ENCODE measurements around the gene RBAK. TPM values are rescaled to one million over a fixed set of nuclear protein-coding genes. Genes with fewer than 3 reads are reported as not detected.

The RBAK gene
- total and polyA plus RNA-seq, 2 of the 4 experiments (the other 2 are of a cell fraction): 2.8 to 8.1 TPM

DNA sequence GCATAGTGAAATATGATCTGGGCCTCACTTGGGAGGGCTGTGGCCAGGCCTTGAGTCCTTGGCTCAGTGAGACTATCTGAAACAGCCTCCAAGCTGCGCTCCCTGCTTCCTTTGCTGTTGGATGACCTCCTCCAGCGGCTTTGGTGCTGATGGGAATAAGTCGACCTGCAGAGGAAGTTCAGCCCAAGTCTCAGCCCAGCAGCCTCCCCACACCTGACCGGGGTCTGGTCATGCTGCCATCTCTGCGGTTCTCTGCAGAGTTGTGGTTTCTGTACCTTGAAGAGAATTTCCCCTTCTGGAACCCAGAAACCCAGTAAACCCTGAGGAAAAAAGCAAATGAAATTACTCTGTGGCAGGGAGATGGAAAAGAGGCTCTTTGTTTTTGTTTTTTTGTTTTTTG lies 4.6 kb upstream of the RBAK start:
- Histone ChIP-seq H3K18ac (ENCODE audit: low read depth, low read length) (no peak overlapping the region), H3K79me1 (ENCODE audit: low read depth in 1 of 2, low read length in 2 of 2) (no peaks in the 10 kb centered on the region), H3K27me3 (ENCODE audit: control insufficient read depth, insufficient read depth, low read length) (no peaks in the 10 kb centered on the region), H2AK9ac (replicated peaks; ENCODE audit: low read depth, low read length, poor library complexity) (no peak overlapping the region), H4K5ac (ENCODE audit: low read depth, low read length) (no peak overlapping the region), H2BK120ac (ENCODE audit: low read depth, low read length) (no peak overlapping the region), H2BK5ac (ENCODE audit: low read depth, low read length, poor library complexity, severe bottlenecking) (no peak overlapping the region), H3K4me1 (ENCODE audit: control insufficient read depth, insufficient read depth, low read length) (no peaks in the 10 kb centered on the region), H2AFZ (replicated peaks; ENCODE audit: low read length, poor library complexity) (no peak overlapping the region), H2BK20ac (ENCODE audit: low read depth, low read length) (no peak overlapping the region), H2AK5ac (ENCODE audit: low read depth, low read length) (no peak overlapping the region), H3K36me3 (ENCODE audit: control insufficient read depth, insufficient read depth, low read length) (no peaks in the 10 kb centered on the region), H4K8ac (ENCODE audit: low read depth in 2 of 2, low read length in 2 of 2) (no peak overlapping the region), H3K23ac (ENCODE audit: low read depth, low read length) (no peak overlapping the region), H2BK15ac (ENCODE audit: low read depth, low read length) (no peak overlapping the region), H3K27ac (ENCODE audit: insufficient read depth, low read length) (no peak overlapping the region), H3K4me3 (ENCODE audit: insufficient read depth, low read depth, low read length) (no peak overlapping the region), H3K9me1 (ENCODE audit: insufficient read depth, low read length) (no peaks in the 10 kb centered on the region), H4K20me1 (ENCODE audit: insufficient read depth, low read length) (no peaks in the 10 kb centered on the region), H3K9me3 (ENCODE audit: control insufficient read depth, insufficient read depth, low read length) (no peaks in the 10 kb centered on the region), H3K4ac (ENCODE audit: low read depth, low read length) (no peak overlapping the region), H3K4me2 (ENCODE audit: low read depth, low read length) (no peak overlapping the region), H3K14ac (replicated peaks; ENCODE audit: low read depth, low read length) (no peak overlapping the region), H4K91ac (ENCODE audit: insufficient read depth, low read depth, low read length) (no peak overlapping the region), H3K56ac (ENCODE audit: extremely low read depth, insufficient read depth, low read length) (no peak overlapping the region), H3K9ac (ENCODE audit: low read depth, low read length) (no peak overlapping the region)
- no peak for ATAC-seq (ENCODE audit: low read depth)
- in situ Hi-C loops (cut with MboI; ENCODE audit: low sequenced_read_pairs) (no loop called here), dilution Hi-C loops (cut with HindIII; ENCODE audit: low sequenced_read_pairs, unreplicated experiment) (no loop called here), intact Hi-C loops (cut with micrococcal nuclease) (no loop called here)
- ChIA-PET POLR2A (ENCODE audit: unreplicated experiment) (no interaction called here), CTCF (no interaction called here)
- BruUV-seq (replicated peaks): no TSS peak
- no peak for TF ChIP-seq MAFK (IDR thresholded peaks at IDR 0.05; ENCODE audit: low read depth, low read length)
- TF ChIP-seq, protein P1, sequence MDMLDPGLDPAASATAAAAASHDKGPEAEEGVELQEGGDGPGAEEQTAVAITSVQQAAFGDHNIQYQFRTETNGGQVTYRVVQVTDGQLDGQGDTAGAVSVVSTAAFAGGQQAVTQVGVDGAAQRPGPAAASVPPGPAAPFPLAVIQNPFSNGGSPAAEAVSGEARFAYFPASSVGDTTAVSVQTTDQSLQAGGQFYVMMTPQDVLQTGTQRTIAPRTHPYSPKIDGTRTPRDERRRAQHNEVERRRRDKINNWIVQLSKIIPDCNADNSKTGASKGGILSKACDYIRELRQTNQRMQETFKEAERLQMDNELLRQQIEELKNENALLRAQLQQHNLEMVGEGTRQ (IDR thresholded peaks at IDR 0.05; ENCODE audit: low read depth, low read length): no peak
- TF ChIP-seq, protein P2, sequence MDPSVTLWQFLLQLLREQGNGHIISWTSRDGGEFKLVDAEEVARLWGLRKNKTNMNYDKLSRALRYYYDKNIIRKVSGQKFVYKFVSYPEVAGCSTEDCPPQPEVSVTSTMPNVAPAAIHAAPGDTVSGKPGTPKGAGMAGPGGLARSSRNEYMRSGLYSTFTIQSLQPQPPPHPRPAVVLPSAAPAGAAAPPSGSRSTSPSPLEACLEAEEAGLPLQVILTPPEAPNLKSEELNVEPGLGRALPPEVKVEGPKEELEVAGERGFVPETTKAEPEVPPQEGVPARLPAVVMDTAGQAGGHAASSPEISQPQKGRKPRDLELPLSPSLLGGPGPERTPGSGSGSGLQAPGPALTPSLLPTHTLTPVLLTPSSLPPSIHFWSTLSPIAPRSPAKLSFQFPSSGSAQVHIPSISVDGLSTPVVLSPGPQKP (IDR thresholded peaks at IDR 0.05; ENCODE audit: borderline replicate concordance, low read depth, low read length): no peak
- TF ChIP-seq CEBPB (IDR thresholded peaks at IDR 0.05; ENCODE audit: low read depth, low read length): no peak
- TF ChIP-seq RAD21 (IDR thresholded peaks at IDR 0.05; ENCODE audit: low read length): no peak
- TF ChIP-seq BHLHE40 (IDR thresholded peaks at IDR 0.05; ENCODE audit: low read depth, low read length): no peak
- no peak for TF ChIP-seq POLR2A (IDR thresholded peaks at IDR 0.05; ENCODE audit: low read depth, low read length)
- TF ChIP-seq MAZ (IDR thresholded peaks at IDR 0.05; ENCODE audit: borderline replicate concordance, low read depth, low read length): no peak
- no peak for TF ChIP-seq RFX5 (IDR thresholded peaks at IDR 0.05; ENCODE audit: low read depth, low read length)
- no peak for TF ChIP-seq RCOR1 (IDR thresholded peaks at IDR 0.05; ENCODE audit: insufficient replicate concordance, low read length)
- TF ChIP-seq NFE2L2 (IDR thresholded peaks at IDR 0.05; ENCODE audit: low read depth, low read length): no peak
- TF ChIP-seq CHD1 (IDR thresholded peaks at IDR 0.05; ENCODE audit: low read depth, low read length): no peak
- TF ChIP-seq MXI1 (IDR thresholded peaks at IDR 0.05; ENCODE audit: borderline replicate concordance, low read depth, low read length): no peak
- TF ChIP-seq, protein P3, sequence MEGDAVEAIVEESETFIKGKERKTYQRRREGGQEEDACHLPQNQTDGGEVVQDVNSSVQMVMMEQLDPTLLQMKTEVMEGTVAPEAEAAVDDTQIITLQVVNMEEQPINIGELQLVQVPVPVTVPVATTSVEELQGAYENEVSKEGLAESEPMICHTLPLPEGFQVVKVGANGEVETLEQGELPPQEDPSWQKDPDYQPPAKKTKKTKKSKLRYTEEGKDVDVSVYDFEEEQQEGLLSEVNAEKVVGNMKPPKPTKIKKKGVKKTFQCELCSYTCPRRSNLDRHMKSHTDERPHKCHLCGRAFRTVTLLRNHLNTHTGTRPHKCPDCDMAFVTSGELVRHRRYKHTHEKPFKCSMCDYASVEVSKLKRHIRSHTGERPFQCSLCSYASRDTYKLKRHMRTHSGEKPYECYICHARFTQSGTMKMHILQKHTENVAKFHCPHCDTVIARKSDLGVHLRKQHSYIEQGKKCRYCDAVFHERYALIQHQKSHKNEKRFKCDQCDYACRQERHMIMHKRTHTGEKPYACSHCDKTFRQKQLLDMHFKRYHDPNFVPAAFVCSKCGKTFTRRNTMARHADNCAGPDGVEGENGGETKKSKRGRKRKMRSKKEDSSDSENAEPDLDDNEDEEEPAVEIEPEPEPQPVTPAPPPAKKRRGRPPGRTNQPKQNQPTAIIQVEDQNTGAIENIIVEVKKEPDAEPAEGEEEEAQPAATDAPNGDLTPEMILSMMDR (conservative IDR thresholded peaks at IDR 0.05; ENCODE audit: low read depth, low read length): no peak
- no peak for TF ChIP-seq SMC3 (IDR thresholded peaks at IDR 0.05; ENCODE audit: low read depth, low read length)
- no peak for TF ChIP-seq FOS (IDR thresholded peaks at IDR 0.05; ENCODE audit: low read depth, low read length)
- WGBS, 2 experiments (ENCODE audit: extremely low coverage in 2 of 2, insufficient read length in 1 of 2): 76% methylated on average over 3 of the region's 5 CpGs; no CpG with 5 or more reads in 1 of the 2 experiments
- DNase-seq: no peak

All from IMR-90 (cell line).